Upper lobe of left lung (tissue), 4 donors: Measurements from ENCODE around the gene RASA1.

Experiments used
- POLR2A ChIP-seq, 4 donors: fragments of 450-650 bp; IDR thresholded peaks; one replicate each; pipeline ENCODE4 v1.5.1; 2016 to 2017; ENCODE audit warnings: antibody characterized with exemption in 4 of 4, mild to moderate bottlenecking in 2 of 4
- POLR2AphosphoS5 ChIP-seq, 2 donors: sonication (generic); formaldehyde crosslinking; IDR thresholded peaks; one replicate each; pipeline ENCODE4 v1.5.1; 2017; ENCODE audit warnings: antibody characterized with exemption in 2 of 2
- TF ChIP-seq, protein P1 (sequence below), 6 experiments: fragments of 450-650 bp in 4 of 6; fragments of 200-600 bp in 2 of 6; sonication (generic) in 2 of 6; IDR thresholded peaks; one replicate each; pipeline ENCODE4 v1.5.1; 2016 to 2019; ENCODE audit warnings: antibody characterized with exemption in 6 of 6

DNA sequence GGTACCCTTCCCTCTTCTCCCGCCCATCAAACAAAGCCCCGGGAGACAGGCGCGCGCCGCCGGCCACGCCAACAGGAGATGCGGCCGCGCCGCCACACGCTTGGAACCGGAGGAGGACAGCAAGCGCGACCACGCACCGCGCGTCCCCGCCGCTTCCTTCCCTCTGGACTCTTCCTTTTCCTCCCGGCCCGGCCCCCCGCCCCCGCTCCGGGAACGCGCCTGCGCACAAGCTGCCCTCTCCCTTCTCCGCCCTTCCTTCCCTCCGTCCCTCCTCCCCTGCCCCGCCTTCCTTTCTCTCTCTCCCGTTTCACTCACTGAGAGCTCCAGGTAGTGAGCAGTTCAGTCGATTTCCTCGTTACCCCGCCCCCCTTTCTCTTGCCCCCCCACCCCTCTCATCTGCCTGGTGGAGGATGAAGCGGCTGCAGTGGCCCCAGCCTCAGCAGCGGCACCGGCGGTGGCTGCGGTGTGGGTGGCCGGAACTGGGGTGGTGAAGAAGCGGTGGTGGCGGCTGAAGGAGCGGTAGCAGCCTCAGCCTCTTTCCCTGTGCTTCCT, at the start of gene RASA1:
- TF ChIP-seq, protein P1, sequence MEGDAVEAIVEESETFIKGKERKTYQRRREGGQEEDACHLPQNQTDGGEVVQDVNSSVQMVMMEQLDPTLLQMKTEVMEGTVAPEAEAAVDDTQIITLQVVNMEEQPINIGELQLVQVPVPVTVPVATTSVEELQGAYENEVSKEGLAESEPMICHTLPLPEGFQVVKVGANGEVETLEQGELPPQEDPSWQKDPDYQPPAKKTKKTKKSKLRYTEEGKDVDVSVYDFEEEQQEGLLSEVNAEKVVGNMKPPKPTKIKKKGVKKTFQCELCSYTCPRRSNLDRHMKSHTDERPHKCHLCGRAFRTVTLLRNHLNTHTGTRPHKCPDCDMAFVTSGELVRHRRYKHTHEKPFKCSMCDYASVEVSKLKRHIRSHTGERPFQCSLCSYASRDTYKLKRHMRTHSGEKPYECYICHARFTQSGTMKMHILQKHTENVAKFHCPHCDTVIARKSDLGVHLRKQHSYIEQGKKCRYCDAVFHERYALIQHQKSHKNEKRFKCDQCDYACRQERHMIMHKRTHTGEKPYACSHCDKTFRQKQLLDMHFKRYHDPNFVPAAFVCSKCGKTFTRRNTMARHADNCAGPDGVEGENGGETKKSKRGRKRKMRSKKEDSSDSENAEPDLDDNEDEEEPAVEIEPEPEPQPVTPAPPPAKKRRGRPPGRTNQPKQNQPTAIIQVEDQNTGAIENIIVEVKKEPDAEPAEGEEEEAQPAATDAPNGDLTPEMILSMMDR (IDR thresholded peaks at IDR 0.05): no peak
- TF ChIP-seq POLR2A (IDR thresholded peaks at IDR 0.05) (peak in 3 of 4 donors; percentile 38 to 91 (median 81)), POLR2AphosphoS5 (IDR thresholded peaks at IDR 0.05) (peak; percentile 68 to 87)
